Fibroblast of pulmonary artery (primary cell): Measurements from ENCODE around the gene SHANK3.

ENCODE experiments used
- DNase-seq: peaks from one replicate; pipeline ENCODE4 v3.0.0-alpha.2; 2010; ENCODE audit warnings: low read depth
- H3K4me3 ChIP-seq: replicated peaks from 2 replicates; pipeline ENCODE4 v1.5.1; 2011; ENCODE audit warnings: low read depth, mild to moderate bottlenecking, control low read depth, low read length, moderate library complexity
- TF ChIP-seq, protein P1 (sequence below): IDR thresholded peaks from 2 replicates; pipeline ENCODE4 v1.5.1; 2011; ENCODE audit warnings: mild to moderate bottlenecking, control low read depth, low read length, inconsistent platforms; ENCODE audit errors: missing control alignments

The SHANK3 gene

DNA sequence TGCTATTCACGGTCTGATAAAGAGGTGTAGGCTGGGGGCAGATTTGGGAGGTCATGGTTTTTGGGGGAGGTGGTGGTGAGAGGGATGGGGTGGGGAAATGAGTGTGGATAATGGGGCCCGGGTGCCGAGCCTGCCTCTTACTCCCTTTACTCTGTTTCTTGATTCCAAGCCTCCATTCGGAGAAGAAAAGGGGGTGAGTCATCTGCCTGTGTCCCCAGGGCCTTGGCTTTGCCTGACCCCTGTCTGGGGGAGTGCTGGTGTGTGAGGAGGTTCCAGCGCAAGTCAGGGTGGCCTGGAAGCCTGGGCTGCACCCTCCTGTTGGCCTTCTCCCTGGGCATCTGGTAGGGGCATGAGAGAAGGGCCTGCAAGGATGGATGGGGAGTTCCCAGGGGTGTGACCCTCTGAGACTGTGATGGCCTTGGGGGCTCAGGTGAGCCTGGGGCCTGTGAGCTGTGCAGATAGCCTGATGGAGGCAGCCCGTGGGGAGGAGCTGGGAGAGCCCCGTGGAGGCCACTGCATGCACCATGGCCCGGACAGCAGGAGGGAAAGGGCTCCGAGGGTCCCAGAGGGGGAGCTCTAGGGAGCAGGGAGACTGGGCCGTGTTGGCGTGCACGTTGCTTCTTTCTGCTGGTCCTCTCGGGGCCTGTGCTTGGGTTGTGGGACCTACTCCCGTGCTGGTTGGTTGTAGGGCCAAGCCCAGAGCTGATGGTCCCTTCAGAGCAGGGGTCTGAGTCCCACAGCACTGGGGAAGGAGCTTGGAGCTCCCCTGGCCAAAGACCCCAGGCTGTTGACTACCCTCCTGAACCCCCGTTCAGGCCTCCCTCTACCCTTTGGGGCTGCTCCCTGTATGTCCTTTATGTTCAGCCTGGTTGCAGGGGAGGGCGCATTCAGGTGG is 39.1 kb downstream of the SHANK3 start:
- DNase-seq = no peak
- TF ChIP-seq, protein P1, sequence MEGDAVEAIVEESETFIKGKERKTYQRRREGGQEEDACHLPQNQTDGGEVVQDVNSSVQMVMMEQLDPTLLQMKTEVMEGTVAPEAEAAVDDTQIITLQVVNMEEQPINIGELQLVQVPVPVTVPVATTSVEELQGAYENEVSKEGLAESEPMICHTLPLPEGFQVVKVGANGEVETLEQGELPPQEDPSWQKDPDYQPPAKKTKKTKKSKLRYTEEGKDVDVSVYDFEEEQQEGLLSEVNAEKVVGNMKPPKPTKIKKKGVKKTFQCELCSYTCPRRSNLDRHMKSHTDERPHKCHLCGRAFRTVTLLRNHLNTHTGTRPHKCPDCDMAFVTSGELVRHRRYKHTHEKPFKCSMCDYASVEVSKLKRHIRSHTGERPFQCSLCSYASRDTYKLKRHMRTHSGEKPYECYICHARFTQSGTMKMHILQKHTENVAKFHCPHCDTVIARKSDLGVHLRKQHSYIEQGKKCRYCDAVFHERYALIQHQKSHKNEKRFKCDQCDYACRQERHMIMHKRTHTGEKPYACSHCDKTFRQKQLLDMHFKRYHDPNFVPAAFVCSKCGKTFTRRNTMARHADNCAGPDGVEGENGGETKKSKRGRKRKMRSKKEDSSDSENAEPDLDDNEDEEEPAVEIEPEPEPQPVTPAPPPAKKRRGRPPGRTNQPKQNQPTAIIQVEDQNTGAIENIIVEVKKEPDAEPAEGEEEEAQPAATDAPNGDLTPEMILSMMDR = no peak
- H3K4me3 ChIP-seq = no peak overlapping the region

DNA sequence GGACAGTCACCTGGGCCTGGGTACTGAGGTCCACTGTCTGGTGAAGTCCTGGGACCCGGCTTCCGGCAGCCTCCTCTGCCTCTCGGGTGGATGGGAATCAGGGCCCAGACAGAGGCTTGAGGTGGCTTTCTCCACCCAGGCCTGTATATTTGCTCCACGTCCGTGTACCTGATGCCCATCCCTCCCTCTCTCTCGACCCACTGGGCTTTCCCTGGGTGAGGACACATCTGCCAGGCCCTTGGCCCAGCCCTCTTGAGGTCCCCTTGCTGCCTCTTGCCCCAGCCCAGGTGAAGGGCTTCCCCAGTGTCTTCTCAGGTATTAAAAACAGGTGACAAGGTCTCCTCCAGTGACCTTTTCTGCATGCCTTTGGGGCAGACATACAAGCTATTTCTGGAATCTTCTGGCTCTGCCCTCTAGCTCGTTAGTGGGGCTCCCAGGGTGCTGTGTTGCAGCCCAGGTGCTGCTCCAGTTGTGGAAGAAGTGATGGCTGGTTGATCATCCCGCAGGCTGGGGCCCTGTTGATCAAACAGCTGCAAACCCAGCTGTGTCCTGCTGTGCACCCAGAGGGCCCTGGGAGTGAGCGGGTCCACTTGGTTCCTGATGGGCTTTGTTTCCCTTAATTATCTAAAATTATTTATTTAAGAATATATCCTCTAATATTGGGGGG is 39.9 kb downstream of the SHANK3 start:
- DNase-seq = no peak
- H3K4me3 ChIP-seq = no peak overlapping the region
- TF ChIP-seq, protein P1 = no peak

DNA sequence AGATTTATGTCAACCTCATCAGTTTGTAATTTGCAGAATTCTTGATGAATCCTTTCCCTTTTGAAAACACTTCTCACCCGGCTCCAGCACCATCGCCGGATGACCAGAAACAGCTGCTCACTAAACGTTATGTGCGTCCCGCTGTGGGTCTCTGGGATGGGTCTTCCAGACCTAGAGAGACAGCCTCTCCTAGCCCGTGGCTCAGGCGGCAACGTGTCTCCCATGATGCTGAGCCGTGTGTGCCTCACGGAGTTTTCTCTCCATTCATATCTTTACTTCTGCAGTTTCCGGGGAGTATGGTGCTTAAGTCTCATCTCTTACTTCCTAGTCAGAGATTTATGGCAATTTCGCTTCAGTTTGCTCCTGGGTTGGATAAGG is 40.4 kb downstream of the SHANK3 start:
- DNase-seq = no peak
- TF ChIP-seq, protein P1 = no peak
- H3K4me3 ChIP-seq = no peak overlapping the region

DNA sequence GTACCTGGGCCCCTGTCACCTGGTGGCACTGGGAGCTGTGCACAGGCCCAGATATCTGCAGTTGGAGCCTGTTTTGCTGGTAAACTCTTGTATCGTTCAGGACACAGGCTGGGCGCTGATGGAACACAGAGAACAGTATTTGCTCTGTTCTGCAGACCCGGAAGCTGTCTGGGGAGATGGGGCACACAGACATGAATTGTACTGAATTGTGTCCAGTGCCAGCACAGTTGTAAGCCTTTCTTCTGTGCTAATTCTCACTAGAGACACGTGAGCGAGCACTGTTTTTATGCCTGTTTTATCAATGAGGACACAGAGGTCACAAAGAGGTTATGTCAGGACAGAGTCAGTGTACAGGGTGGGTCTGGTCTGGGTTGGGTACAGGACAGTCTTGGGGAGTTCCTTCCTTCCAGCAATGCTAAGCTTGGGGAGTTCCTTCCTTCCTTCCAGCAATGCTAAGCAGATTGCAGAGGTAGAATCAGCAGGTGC is 41.0 kb downstream of the SHANK3 start:
- TF ChIP-seq, protein P1 = no peak
- DNase-seq = no peak
- no peak overlapping the region for H3K4me3 ChIP-seq

DNA sequence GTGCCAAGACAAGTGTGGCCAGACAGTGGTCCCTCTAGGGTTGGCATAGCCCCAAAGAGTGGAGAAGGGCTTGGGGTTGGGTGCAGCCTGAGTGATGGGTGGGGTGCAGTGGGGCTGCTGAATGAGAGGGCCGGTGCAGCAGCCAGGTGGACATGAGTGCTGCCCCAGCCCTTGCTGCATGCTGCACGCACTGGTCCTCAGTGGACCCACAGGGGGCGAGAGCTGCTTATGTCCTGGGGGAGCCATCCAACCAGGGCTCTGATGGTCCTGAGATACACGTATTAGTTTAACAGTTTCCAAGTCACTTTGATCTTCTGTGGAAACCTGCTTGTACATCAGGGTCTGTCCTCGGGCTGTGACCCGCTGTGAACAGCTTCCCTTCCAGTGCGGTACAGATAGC is 41.5 kb downstream of the SHANK3 start:
- TF ChIP-seq, protein P1 = no peak
- DNase-seq = no peak
- H3K4me3 ChIP-seq = no peak overlapping the region

DNA sequence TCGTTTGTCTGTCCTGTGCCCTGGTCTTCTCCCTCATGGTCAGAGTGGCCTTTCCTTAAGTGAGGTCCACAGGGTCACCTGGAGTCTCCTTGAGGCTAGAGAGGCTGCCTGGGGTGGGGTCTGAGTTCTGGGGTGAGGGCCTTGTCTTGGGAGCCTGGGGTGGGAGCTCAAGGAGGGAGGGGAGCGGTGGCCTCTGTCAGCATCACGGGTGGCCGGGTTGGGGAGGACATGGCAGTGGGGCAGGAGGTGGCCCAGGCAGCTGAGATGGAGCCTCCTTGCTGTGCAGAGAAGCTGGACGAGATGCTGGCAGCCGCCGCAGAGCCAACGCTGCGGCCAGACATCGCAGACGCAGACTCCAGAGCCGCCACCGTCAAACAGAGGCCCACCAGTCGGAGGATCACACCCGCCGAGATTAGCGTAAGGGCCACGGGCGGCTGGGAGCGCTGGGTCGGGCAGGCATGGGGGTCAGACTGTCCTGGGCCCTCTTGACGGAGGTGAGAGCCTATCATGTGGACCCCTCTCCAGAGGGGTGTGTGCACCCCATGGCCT is 42.1 kb downstream of the SHANK3 start:
- no peak for DNase-seq
- TF ChIP-seq, protein P1 = no peak
- no peak overlapping the region for H3K4me3 ChIP-seq
